AG04450 (cell line): Measurements from ENCODE around the gene TMEFF2. TPM values are rescaled to one million over a fixed set of nuclear protein-coding genes. Genes with fewer than 3 reads are reported as not detected.

Experiments used
- CTCF ChIA-PET: fragments of 300-600, 350-600 bp; formaldehyde crosslinking; extraction: SDS; loops from one replicate; lab custom pipeline; 2022; ENCODE audit warnings: antibody characterized with exemption, inconsistent platforms; lab: Charles Lee
- POLR2A ChIA-PET: fragments of 350-600 bp; formaldehyde crosslinking; extraction: SDS; loops from one replicate; lab custom pipeline; 2021; ENCODE audit warnings: antibody characterized with exemption, inconsistent platforms; lab: Yijun Ruan, JAX
- DNase-seq: peaks from one replicate; pipeline ENCODE4 v3.0.0-alpha.2; 2011; ENCODE audit warnings: low read depth, low spot score
- H3K27ac ChIP-seq: one replicate; pipeline ENCODE4 v1.5.1; 2012; ENCODE audit warnings: low read depth, low read length, control low read depth
- H3K27me3 ChIP-seq: one replicate; pipeline ENCODE4 v1.6.0; 2012; ENCODE audit warnings: low read length; ENCODE audit not compliant: control insufficient read depth, insufficient read depth
- H3K4me3 ChIP-seq: 2 replicates; pipeline ENCODE4 v1.5.1; 2011; ENCODE audit warnings: mild to moderate bottlenecking, low read depth, low read length, control low read depth
- H3K9me3 ChIP-seq: 2 replicates; pipeline ENCODE4 v1.5.1; 2012; ENCODE audit warnings: low read length; ENCODE audit not compliant: control insufficient read depth, insufficient read depth
- polyA plus RNA-seq: library from polyadenylated mRNA; depleted of rRNA; stranded (reverse); fragments of >200 nt; gene quantifications from 2 replicates; pipeline ENCODE4 v1.2.3, GENCODE V29; 2011
- TF ChIP-seq, protein P1 (sequence below): IDR thresholded peaks from 2 replicates; pipeline ENCODE4 v1.5.1; 2011; ENCODE audit warnings: low read depth, low read length, control low read depth, inconsistent platforms

TMEFF2 gene
- polyA plus RNA-seq, 1 experiment = 4.1 TPM

GRCh38 chr2:191936882-191937405 is 257.8 kb downstream of the TMEFF2 start:
- ChIA-PET POLR2A (no interaction called here), CTCF (no interaction called here)
- Histone ChIP-seq H3K27me3 (no peaks in the 10 kb centered on the region), H3K27ac (no peak overlapping the region), H3K4me3 (no peak overlapping the region), H3K9me3 (no peaks in the 10 kb centered on the region)
- TF ChIP-seq, protein P1, sequence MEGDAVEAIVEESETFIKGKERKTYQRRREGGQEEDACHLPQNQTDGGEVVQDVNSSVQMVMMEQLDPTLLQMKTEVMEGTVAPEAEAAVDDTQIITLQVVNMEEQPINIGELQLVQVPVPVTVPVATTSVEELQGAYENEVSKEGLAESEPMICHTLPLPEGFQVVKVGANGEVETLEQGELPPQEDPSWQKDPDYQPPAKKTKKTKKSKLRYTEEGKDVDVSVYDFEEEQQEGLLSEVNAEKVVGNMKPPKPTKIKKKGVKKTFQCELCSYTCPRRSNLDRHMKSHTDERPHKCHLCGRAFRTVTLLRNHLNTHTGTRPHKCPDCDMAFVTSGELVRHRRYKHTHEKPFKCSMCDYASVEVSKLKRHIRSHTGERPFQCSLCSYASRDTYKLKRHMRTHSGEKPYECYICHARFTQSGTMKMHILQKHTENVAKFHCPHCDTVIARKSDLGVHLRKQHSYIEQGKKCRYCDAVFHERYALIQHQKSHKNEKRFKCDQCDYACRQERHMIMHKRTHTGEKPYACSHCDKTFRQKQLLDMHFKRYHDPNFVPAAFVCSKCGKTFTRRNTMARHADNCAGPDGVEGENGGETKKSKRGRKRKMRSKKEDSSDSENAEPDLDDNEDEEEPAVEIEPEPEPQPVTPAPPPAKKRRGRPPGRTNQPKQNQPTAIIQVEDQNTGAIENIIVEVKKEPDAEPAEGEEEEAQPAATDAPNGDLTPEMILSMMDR = no peak
- DNase-seq = no peak

DNA sequence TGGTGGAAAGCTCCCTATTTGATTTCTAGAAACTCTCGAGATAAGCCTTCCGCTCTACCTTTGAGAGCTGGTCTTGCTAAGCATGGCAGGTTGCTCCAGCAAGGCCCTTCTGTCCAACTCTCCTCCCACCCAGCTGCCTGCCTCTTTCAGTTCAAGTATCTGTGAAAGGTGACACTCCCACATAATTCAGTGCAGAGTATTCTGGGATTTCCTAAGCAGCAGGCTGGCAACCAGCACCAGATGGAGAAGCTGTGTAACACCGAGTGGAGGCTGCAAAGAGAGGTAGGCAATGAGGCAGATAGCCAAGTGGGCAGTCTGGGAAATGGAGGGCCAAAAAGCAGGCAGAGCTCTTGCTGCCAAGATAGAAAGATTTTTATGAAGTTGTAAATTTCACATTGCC is 259.5 kb downstream of the TMEFF2 start:
- no peak for DNase-seq
- Histone ChIP-seq H3K27me3 (no peaks in the 10 kb centered on the region), H3K4me3 (no peak overlapping the region), H3K27ac (no peak overlapping the region), H3K9me3 (no peaks in the 10 kb centered on the region)
- CTCF ChIA-PET = no interaction called here
- POLR2A ChIA-PET = no interaction called here
- TF ChIP-seq, protein P1 = no peak

GRCh38 chr2:191933307-191934105 is 261.2 kb downstream of the TMEFF2 start:
- Histone ChIP-seq H3K4me3 (no peak overlapping the region), H3K27me3 (no peaks in the 10 kb centered on the region), H3K27ac (no peak overlapping the region), H3K9me3 (no peaks in the 10 kb centered on the region)
- DNase-seq = peak; percentile 37
- POLR2A ChIA-PET = interaction anchor here (1.1 kb wide), 1 partner anchor 9 kb away, joined by 4 read pairs; no protein-coding TSS in a partner anchor
- TF ChIP-seq, protein P1 = no peak
- CTCF ChIA-PET = interaction anchor here (1.4 kb wide), 1 partner anchor 229 kb away, joined by 4 read pairs; no protein-coding TSS in a partner anchor

DNA sequence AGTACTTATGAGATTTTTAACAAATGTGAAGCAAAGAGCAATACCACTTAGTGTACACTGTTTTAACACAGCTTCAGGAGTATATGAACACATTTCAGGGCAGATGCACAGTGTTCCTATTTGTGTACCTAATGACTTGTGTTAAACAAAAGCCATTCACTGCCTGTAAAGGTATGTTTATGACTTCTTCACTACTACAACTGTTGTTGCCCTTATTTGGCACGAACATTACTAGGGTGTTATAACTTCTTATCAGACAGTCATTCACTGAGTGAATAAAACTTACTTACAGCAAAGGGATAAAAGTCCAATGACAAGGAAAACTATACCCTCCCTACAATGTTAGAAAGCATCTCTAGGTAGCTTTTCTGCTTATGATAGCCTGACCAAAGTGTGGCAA is 262.4 kb downstream of the TMEFF2 start:
- TF ChIP-seq, protein P1 = no peak
- ChIA-PET CTCF (interaction anchor here (2.2 kb wide), 1 partner anchor 231 kb away, joined by 6 read pairs; no protein-coding TSS in a partner anchor), POLR2A (no interaction called here)

DNA sequence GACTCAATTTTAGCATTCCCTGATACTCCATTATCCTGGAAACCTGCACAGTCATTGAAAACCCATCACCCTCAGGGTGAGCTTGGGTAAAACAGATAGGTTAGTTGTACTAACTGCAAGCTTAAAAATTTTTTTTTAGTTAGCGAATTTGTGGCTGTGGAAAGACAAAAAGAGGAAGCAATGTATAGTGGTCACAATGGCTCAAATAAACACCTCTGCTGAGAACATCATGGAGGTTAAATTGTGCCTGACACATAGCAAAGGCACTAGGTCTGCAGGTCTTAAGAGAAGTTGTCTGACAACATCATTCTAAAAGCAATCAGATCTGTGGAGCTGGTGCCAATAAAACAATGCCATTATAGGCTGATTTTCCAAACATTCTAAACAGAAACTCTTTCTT is 263.4 kb downstream of the TMEFF2 start:
- Histone ChIP-seq H3K27me3 (no peaks in the 10 kb centered on the region), H3K9me3 (no peaks in the 10 kb centered on the region), H3K27ac (no peak overlapping the region), H3K4me3 (no peak overlapping the region)
- DNase-seq = no peak
- TF ChIP-seq, protein P1 = no peak
- ChIA-PET POLR2A (no interaction called here), CTCF (interaction anchor here (2.2 kb wide), 1 partner anchor 231 kb away, joined by 6 read pairs; no protein-coding TSS in a partner anchor)

More for the DNA sequence above, 262.4 kb downstream of the TMEFF2 start:
- Histone ChIP-seq H3K4me3 (no peak overlapping the region), H3K9me3 (no peaks in the 10 kb centered on the region), H3K27me3 (no peaks in the 10 kb centered on the region), H3K27ac (no peak overlapping the region)
- DNase-seq = no peak
